ENCODE measurements around the gene PER1. TPM values are rescaled to one million over a fixed set of nuclear protein-coding genes. Genes with fewer than 3 reads are reported as not detected.

The PER1 gene
- total and polyA plus RNA-seq, 2 of the 4 experiments (the other 2 are of a cell fraction), result 3.4 to 10.5 TPM

GRCh38 chr17:8176998-8177731 lies 25.0 kb upstream of the PER1 start:
- H3K4me1 ChIP-seq (ENCODE audit: control insufficient read depth, insufficient read depth, low read length), result peaks cover 12% of the 10 kb centered on the region
- 63% methylated on average over 7 of the region's 19 CpGs; no CpG with 5 or more reads in 1 of the 2 experiments for WGBS, 2 experiments (ENCODE audit: extremely low coverage in 2 of 2, insufficient read length in 1 of 2)
- no peak overlapping the region; the same call in 1 of the 2 replicates for H3K18ac ChIP-seq (ENCODE audit: low read depth, low read length)
- no peaks in the 10 kb centered on the region for H3K36me3 ChIP-seq (ENCODE audit: control insufficient read depth, insufficient read depth, low read length)
- H4K91ac ChIP-seq (ENCODE audit: insufficient read depth, low read depth, low read length), result peak overlapping the region; percentile 82; the same call in 1 of the 2 replicates
- peaks cover 8% of the 10 kb centered on the region; the same call in 1 of the 2 replicates for H4K20me1 ChIP-seq (ENCODE audit: insufficient read depth, low read length)
- ChIA-PET CTCF (no interaction called here), POLR2A (ENCODE audit: unreplicated experiment) (interaction anchor here (0.5 kb wide), 1 partner anchor 527 kb away, joined by 4 read pairs; the partner anchor contains the start of gene ATP1B2)
- peak overlapping the region; percentile 86; the same call in 1 of the 2 replicates for H3K27ac ChIP-seq (ENCODE audit: insufficient read depth, low read length)
- H3K27me3 ChIP-seq (ENCODE audit: control insufficient read depth, insufficient read depth, low read length), result no peaks in the 10 kb centered on the region
- H3K79me1 ChIP-seq (ENCODE audit: low read depth in 1 of 2, low read length in 2 of 2), result peaks cover 9 to 30% of the 10 kb centered on the region in 2 experiments; a peak in 3 of 4 replicates
- peak overlapping the region; percentile 98 for H2AK9ac ChIP-seq (replicated peaks; ENCODE audit: low read depth, low read length, poor library complexity)
- H2BK5ac ChIP-seq (ENCODE audit: low read depth, low read length, poor library complexity, severe bottlenecking), result no peak overlapping the region
- ATAC-seq (ENCODE audit: low read depth), result no peak
- peak overlapping the region; percentile 67; the same call in 1 of the 2 replicates for H3K56ac ChIP-seq (ENCODE audit: extremely low read depth, insufficient read depth, low read length)
- peak overlapping the region; percentile 35; the same call in 1 of the 2 replicates for H2AK5ac ChIP-seq (ENCODE audit: low read depth, low read length)
- H3K4me2 ChIP-seq (ENCODE audit: low read depth, low read length), result peak overlapping the region; percentile 90
- DNase-seq, result no peak
- H3K9ac ChIP-seq (ENCODE audit: low read depth, low read length), result peak overlapping the region; percentile 88
- in situ Hi-C loops (cut with MboI; ENCODE audit: low sequenced_read_pairs), result no loop called here
- H3K9me3 ChIP-seq (ENCODE audit: control insufficient read depth, insufficient read depth, low read length), result no peaks in the 10 kb centered on the region
- H2BK15ac ChIP-seq (ENCODE audit: low read depth, low read length), result no peak overlapping the region
- BruUV-seq (replicated peaks), result no TSS peak
- H3K4me3 ChIP-seq (ENCODE audit: insufficient read depth, low read depth, low read length), result 0 out of 2 replicates have a peak overlapping the region, but pooled peaks have one; percentile 65
- H4K8ac ChIP-seq (ENCODE audit: low read depth in 2 of 2, low read length in 2 of 2), result peak overlapping the region; percentile 98
- H3K9me1 ChIP-seq (ENCODE audit: insufficient read depth, low read length), result peaks cover 21% of the 10 kb centered on the region
- H3K14ac ChIP-seq (replicated peaks; ENCODE audit: low read depth, low read length), result peak overlapping the region; percentile 87; the same call in 1 of the 2 replicates
- H4K5ac ChIP-seq (ENCODE audit: low read depth, low read length), result peak overlapping the region; percentile 84
- peak overlapping the region; percentile 72; the same call in 1 of the 2 replicates for H3K23ac ChIP-seq (ENCODE audit: low read depth, low read length)
- dilution Hi-C loops (cut with HindIII; ENCODE audit: low sequenced_read_pairs, unreplicated experiment), result no loop called here
- H2AFZ ChIP-seq (replicated peaks; ENCODE audit: low read length, poor library complexity), result peak overlapping the region; percentile 100
- no peak overlapping the region for H2BK120ac ChIP-seq (ENCODE audit: low read depth, low read length)
- intact Hi-C loops (cut with micrococcal nuclease), result no loop called here
- H3K4ac ChIP-seq (ENCODE audit: low read depth, low read length), result peak overlapping the region; percentile 81
- no peak overlapping the region for H2BK20ac ChIP-seq (ENCODE audit: low read depth, low read length)
- TF ChIP-seq MAZ (IDR thresholded peaks at IDR 0.05; ENCODE audit: borderline replicate concordance, low read depth, low read length) (no peak), SMC3 (IDR thresholded peaks at IDR 0.05; ENCODE audit: low read depth, low read length) (no peak), BHLHE40 (IDR thresholded peaks at IDR 0.05; ENCODE audit: low read depth, low read length) (no peak), RFX5 (IDR thresholded peaks at IDR 0.05; ENCODE audit: low read depth, low read length) (no peak), CHD1 (IDR thresholded peaks at IDR 0.05; ENCODE audit: low read depth, low read length) (no peak), CEBPB (IDR thresholded peaks at IDR 0.05; ENCODE audit: low read depth, low read length) (no peak), CTCF (conservative IDR thresholded peaks at IDR 0.05; ENCODE audit: low read depth, low read length) (no peak), USF2 (IDR thresholded peaks at IDR 0.05; ENCODE audit: low read depth, low read length) (no peak), MAFK (IDR thresholded peaks at IDR 0.05; ENCODE audit: low read depth, low read length) (no peak), POLR2A (IDR thresholded peaks at IDR 0.05; ENCODE audit: low read depth, low read length) (no peak), FOS (IDR thresholded peaks at IDR 0.05; ENCODE audit: low read depth, low read length) (no peak), RCOR1 (IDR thresholded peaks at IDR 0.05; ENCODE audit: insufficient replicate concordance, low read length) (no peak), MXI1 (IDR thresholded peaks at IDR 0.05; ENCODE audit: borderline replicate concordance, low read depth, low read length) (no peak)
- TF ChIP-seq, protein P1, sequence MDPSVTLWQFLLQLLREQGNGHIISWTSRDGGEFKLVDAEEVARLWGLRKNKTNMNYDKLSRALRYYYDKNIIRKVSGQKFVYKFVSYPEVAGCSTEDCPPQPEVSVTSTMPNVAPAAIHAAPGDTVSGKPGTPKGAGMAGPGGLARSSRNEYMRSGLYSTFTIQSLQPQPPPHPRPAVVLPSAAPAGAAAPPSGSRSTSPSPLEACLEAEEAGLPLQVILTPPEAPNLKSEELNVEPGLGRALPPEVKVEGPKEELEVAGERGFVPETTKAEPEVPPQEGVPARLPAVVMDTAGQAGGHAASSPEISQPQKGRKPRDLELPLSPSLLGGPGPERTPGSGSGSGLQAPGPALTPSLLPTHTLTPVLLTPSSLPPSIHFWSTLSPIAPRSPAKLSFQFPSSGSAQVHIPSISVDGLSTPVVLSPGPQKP (IDR thresholded peaks at IDR 0.05; ENCODE audit: borderline replicate concordance, low read depth, low read length), result no peak

All from IMR-90 (cell line).